Fibroblast of skin of scalp (primary cell): Measurements from ENCODE around the gene SLC35F1.

Source experiments
- DNase-seq: peaks from one replicate; pipeline ENCODE4 v3.0.0-alpha.2; 2013

Gene SLC35F1

GRCh38 chr6:118284736-118285360 is 377.8 kb downstream of the SLC35F1 start:
- peak; percentile 36 for DNase-seq

- peak; percentile 32 for DNase-seq
These were observed 378.7 kb downstream of the SLC35F1 start for GRCh38 chr6:118285791-118286190.

GRCh38 chr6:118288355-118289124 is 381.5 kb downstream of the SLC35F1 start:
- peak; percentile 31 for DNase-seq

GRCh38 chr6:118292558-118292957 is 385.5 kb downstream of the SLC35F1 start:
- DNase-seq, result no peak

- no peak for DNase-seq
These were observed 387.8 kb downstream of the SLC35F1 start for GRCh38 chr6:118294906-118295305.

- DNase-seq, result no peak
These were observed 388.3 kb downstream of the SLC35F1 start for GRCh38 chr6:118295336-118295735.

- no peak for DNase-seq
These were observed 389.3 kb downstream of the SLC35F1 start for GRCh38 chr6:118296129-118296901.

- DNase-seq, result no peak
These were observed 390.8 kb downstream of the SLC35F1 start for GRCh38 chr6:118297821-118298220.

GRCh38 chr6:118298476-118299427 is 391.7 kb downstream of the SLC35F1 start:
- no peak for DNase-seq

GRCh38 chr6:118299457-118299856 is 392.4 kb downstream of the SLC35F1 start:
- DNase-seq, result no peak

GRCh38 chr6:118304321-118304720 is 397.3 kb downstream of the SLC35F1 start:
- DNase-seq, result no peak

- no peak for DNase-seq
These were observed 398.0 kb downstream of the SLC35F1 start for GRCh38 chr6:118305081-118305480.

- no peak for DNase-seq
These were observed 399.6 kb downstream of the SLC35F1 start for GRCh38 chr6:118306392-118307238.

GRCh38 chr6:118307581-118307980 is 400.5 kb downstream of the SLC35F1 start:
- DNase-seq, result no peak

- DNase-seq, result no peak
These were observed 402.5 kb downstream of the SLC35F1 start for GRCh38 chr6:118309337-118310093.

GRCh38 chr6:118313208-118313607 is 406.1 kb downstream of the SLC35F1 start:
- DNase-seq, result no peak

- DNase-seq, result no peak
These were observed 406.7 kb downstream of the SLC35F1 start for GRCh38 chr6:118313762-118314161.

GRCh38 chr6:118316796-118317384 is 409.8 kb downstream of the SLC35F1 start:
- DNase-seq, result no peak

- DNase-seq, result peak; percentile 81
These were observed 410.8 kb downstream of the SLC35F1 start for GRCh38 chr6:118317581-118318563.
